ENCODE measurements around the gene RGS6.
"Not testable (repeated sequence)": the region's sequence is repeated elsewhere in the genome, so short reads cannot be mapped to it uniquely, and the experiment has no call there.

RGS6 gene
- 0 to 0.23 (median 0.08) reads per million in 4 donors for total RNA-seq

- peak in 1 of 5 donors; percentile 21 for DNase-seq
Observed at GRCh38 chr14:71932229-71932981, at the start of gene RGS6. Gene RGS6, plus strand, starts transcription at chr14:71932429.

- no peak for DNase-seq
Observed at GRCh38 chr14:71883094-71883493, 49.1 kb upstream of the RGS6 start.

- no peak for DNase-seq
Observed at GRCh38 chr14:71885301-71885700, 46.9 kb upstream of the RGS6 start.

- not testable (repeated sequence) for DNase-seq
Observed at GRCh38 chr14:71887802-71888201, 44.4 kb upstream of the RGS6 start.

GRCh38 chr14:71890541-71890940, 41.7 kb upstream of the RGS6 start:
- no peak for DNase-seq

- DNase-seq = no peak
Observed at GRCh38 chr14:71891185-71891584, 41.0 kb upstream of the RGS6 start.

- DNase-seq = no peak
Observed at GRCh38 chr14:71891970-71892369, 40.3 kb upstream of the RGS6 start.

GRCh38 chr14:71905031-71905430, 27.2 kb upstream of the RGS6 start:
- no peak for DNase-seq

- DNase-seq = no peak
Observed at GRCh38 chr14:71905860-71906259, 26.4 kb upstream of the RGS6 start.

- no peak for DNase-seq
Observed at GRCh38 chr14:71907793-71908515, 24.3 kb upstream of the RGS6 start.

- DNase-seq = no peak
Observed at GRCh38 chr14:71911669-71912068, 20.6 kb upstream of the RGS6 start.

GRCh38 chr14:71913342-71913741, 18.9 kb upstream of the RGS6 start:
- no peak for DNase-seq

- no peak for DNase-seq
Observed at GRCh38 chr14:71918955-71919354, 13.3 kb upstream of the RGS6 start.

- DNase-seq = no peak
Observed at GRCh38 chr14:71923513-71923912, 8.7 kb upstream of the RGS6 start.

GRCh38 chr14:71931492-71932228, 569 bp upstream of the RGS6 start:
- DNase-seq = no peak

GRCh38 chr14:71933001-71933587, 865 bp downstream of the RGS6 start:
- no peak for DNase-seq

GRCh38 chr14:71938273-71938672, 6.0 kb downstream of the RGS6 start:
- DNase-seq = not testable (repeated sequence)

GRCh38 chr14:71939344-71939743, 7.1 kb downstream of the RGS6 start:
- DNase-seq = not testable (repeated sequence)

GRCh38 chr14:71940500-71940899, 8.3 kb downstream of the RGS6 start:
- DNase-seq = not testable (repeated sequence)

- DNase-seq = not testable (repeated sequence)
Observed at GRCh38 chr14:71941616-71942015, 9.4 kb downstream of the RGS6 start.

GRCh38 chr14:71942904-71943694, 10.9 kb downstream of the RGS6 start:
- DNase-seq = no peak

- DNase-seq = no peak
Observed at GRCh38 chr14:71943695-71944018, 11.4 kb downstream of the RGS6 start.
